ENCODE results near the gene AFF3.

- no peak for TF ChIP-seq CTCF (IDR thresholded peaks at IDR 0.05)
- no peak for TF ChIP-seq POLR2A (IDR thresholded peaks at IDR 0.05)
These were observed 589.9 kb downstream of the AFF3 start for GRCh38 chr2:99552529-99552928.

All from lower leg skin (tissue), 3 donors.